AG20443 (cell line): ENCODE data around the gene ZNF331.
"Not testable (repeated sequence)": the region's sequence is repeated elsewhere in the genome, so short reads cannot be mapped to it uniquely, and the experiment has no call there.

Experiments used
- DNase-seq: peaks from one replicate; pipeline ENCODE4 v3.0.0; 2012; ENCODE audit warnings: low spot score, mixed read lengths

The ZNF331 gene

GRCh38 chr19:53537521-53538377 lies at the start of gene ZNF331:
TSS of gene ZNF331 (plus strand) at chr19:53538145. CDS start at chr19:53569377, 31,232 bp downstream.
- DNase-seq, result peak; percentile 91

GRCh38 chr19:53492153-53492552 lies 45.8 kb upstream of the ZNF331 start:
- DNase-seq, result no peak

- DNase-seq, result not testable (repeated sequence)
Observed at GRCh38 chr19:53497311-53498023, 40.5 kb upstream of the ZNF331 start.

GRCh38 chr19:53498024-53498395 lies 39.9 kb upstream of the ZNF331 start:
- DNase-seq, result not testable (repeated sequence)

- DNase-seq, result not testable (repeated sequence)
Observed at GRCh38 chr19:53503151-53503550, 34.8 kb upstream of the ZNF331 start.

- not testable (repeated sequence) for DNase-seq
Observed at GRCh38 chr19:53503671-53504364, 34.1 kb upstream of the ZNF331 start.

- peak; percentile 32 for DNase-seq
Observed at GRCh38 chr19:53504365-53504703, 33.6 kb upstream of the ZNF331 start.

- no peak for DNase-seq
Observed at GRCh38 chr19:53504885-53505284, 33.1 kb upstream of the ZNF331 start.

- no peak for DNase-seq
Observed at GRCh38 chr19:53506728-53507127, 31.2 kb upstream of the ZNF331 start.

- no peak for DNase-seq
Observed at GRCh38 chr19:53507523-53508442, 30.2 kb upstream of the ZNF331 start.

GRCh38 chr19:53509443-53509842 lies 28.5 kb upstream of the ZNF331 start:
- no peak for DNase-seq

GRCh38 chr19:53509845-53510244 lies 28.1 kb upstream of the ZNF331 start:
- no peak for DNase-seq

GRCh38 chr19:53511357-53511756 lies 26.6 kb upstream of the ZNF331 start:
- DNase-seq, result no peak

GRCh38 chr19:53511933-53512374 lies 26.0 kb upstream of the ZNF331 start:
- peak; percentile 83 for DNase-seq

- not testable (repeated sequence) for DNase-seq
Observed at GRCh38 chr19:53515047-53515446, 22.9 kb upstream of the ZNF331 start.

- no peak for DNase-seq
Observed at GRCh38 chr19:53517114-53517741, 20.7 kb upstream of the ZNF331 start.

GRCh38 chr19:53518121-53518520 lies 19.8 kb upstream of the ZNF331 start:
- DNase-seq, result no peak

- DNase-seq, result no peak
Observed at GRCh38 chr19:53518716-53519115, 19.2 kb upstream of the ZNF331 start.

GRCh38 chr19:53519446-53519845 lies 18.5 kb upstream of the ZNF331 start:
- no peak for DNase-seq

- no peak for DNase-seq
Observed at GRCh38 chr19:53520163-53520546, 17.8 kb upstream of the ZNF331 start.
